ENCODE results near the gene KLK14.

Gene KLK14

DNA sequence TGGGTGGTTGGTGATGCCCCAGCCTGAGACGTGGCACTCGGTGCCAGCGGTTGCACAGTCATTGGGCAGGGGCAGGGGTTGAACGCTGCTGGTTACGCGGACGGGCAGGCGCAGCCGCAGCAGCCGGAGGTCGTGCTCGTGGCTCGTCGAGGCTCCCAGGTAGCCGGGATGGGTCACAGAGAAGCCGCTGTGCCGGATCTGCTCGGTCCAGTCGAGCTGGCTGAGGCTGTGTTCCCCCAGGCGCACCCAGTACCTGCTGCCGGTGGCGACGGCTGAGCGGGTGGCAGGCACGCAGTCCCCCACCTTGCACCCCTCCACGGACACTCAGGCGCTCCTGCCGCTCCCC lies 50.8 kb downstream of the KLK14 start:
- no peak for DNase-seq

DNA sequence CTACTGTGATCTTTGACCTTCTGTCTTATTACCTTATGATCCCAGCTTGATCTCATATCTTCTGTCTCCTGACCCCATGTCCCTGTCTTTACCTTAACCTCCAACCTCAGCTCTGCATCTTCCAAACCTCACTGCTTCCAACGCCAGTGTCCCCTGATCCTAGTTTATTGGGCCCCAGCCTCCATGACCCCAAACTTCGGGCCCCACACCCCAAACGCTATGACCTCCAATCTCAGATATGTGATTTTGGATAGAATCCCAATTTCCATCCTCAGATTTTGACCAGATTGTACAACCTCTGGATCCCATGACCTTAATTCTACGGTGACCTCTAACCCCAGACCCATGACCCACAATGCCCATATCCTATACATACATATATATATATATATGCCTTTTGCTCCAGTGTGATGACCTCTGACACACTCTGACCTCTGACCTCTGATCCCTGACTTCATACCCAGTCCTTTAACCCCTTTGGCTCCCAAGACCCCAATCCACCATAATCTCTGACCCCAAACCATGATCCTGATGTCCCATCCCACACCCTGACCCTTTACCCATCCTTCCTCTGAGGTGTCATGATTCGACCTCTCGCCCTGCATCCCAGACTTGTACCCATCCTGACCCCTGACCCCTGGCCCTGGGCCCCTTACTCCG lies 51.3 kb downstream of the KLK14 start:
- no peak for DNase-seq

DNA sequence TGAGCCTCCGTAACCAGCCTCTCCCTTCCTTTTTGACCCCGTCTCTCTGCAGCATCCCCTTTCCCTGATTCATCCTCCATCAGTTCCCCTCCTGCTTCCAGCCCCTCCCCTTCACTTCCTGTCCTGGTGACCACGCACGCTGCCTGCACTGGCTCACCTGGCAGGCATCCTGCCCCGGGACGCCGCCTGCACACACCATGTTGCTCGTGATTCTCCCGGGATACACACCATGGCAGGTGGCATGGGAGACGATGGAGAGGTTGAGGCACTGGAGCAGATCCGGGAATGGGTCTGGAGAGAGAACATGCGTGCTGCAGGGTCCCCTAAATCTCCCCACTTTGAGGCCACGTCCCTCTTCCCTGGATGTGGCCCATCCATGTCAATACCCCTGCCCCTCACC lies 52.1 kb downstream of the KLK14 start:
- DNase-seq: no peak

DNA sequence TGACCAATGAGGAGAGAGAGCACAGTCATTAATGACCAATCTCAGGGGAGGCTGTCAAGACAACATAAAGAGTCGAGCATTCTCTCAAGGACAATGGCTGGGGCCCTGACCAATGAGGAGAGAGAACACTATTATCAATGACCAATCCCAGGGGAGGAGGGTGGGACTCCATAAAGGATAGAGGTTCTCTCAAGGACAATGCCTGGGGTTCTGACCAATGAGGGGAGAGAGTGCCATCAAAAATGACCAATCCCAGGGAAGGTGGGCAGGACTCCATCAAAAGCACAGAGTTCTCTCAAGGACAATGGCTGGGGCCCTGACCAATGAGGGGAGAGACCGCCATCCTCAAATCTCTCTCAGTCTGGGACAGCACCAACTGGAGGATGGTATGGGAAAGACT lies 53.0 kb downstream of the KLK14 start:
- no peak for DNase-seq

All from T-helper 2 cell (primary cell).